ENCODE data around the gene ENAH.
"Not testable (repeated sequence)": the region's sequence is repeated elsewhere in the genome, so short reads cannot be mapped to it uniquely, and the experiment has no call there.

ENAH gene

DNA sequence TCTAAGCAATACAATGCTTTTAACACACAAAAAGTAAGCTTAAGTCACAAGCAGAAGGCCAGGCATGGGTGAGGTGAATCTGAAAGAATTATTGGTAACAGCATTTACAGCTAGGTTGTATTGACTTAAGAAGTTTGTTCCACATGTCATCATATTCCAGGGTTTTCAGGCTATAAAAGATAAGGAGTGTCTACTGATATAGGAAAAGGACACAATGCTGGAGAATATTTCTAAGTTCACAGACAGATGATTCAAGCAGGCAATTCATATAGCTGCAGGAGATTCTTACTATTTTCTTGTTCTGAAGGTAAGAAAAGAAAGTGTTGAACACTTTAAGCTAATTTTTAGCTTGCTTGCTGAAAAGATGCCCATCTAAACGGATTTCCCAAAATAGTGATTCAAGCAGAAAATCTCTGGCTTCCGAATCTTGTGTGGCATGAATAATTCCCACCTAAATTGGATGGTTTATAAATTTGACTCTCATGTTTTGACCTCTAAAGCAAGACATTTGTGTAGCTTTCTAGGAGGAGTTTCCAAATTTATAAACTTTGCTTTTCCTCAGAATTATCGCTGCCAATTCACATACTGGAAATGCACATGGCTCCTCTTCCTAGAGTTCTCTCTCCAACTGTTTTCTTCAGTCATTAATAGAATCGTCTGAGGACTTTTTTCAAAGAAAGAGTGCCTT, 129.5 kb downstream of the ENAH start:
- no peak for DNase-seq (ENCODE audit: low spot score)

GRCh38 chr1:225522588-225523262, 130.2 kb downstream of the ENAH start:
- no peak for DNase-seq (ENCODE audit: low spot score)

DNA sequence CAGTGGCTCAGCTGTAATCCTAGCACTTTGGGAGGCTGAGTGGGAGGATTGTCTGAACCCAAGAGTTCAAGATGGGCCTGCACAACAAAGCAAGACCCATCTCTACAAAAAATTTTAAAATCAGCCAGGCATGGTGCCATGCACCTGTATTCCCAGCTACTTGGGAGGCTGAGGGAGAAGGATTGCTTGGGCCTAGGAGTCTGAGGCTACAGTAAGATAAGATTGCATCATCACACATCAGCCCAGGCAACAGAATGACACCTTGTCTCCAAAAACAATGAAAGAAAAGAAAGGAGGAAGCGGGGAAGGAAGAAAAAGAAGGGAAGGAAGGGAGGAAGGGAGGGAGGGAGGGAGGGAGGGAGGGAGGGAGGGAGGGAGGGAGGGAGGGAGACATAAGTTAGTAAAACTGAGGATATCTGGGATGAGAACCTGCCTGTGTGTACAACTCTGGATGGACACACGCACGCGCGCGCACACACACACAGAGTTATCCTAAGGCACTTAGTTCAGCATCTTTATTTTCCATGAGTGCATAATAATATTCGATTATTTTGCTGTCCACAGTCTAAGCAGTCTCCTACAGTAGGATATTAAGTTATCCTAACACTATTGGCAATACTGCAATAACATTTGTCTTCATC, 132.2 kb downstream of the ENAH start:
- no peak for DNase-seq (ENCODE audit: low spot score)

DNA sequence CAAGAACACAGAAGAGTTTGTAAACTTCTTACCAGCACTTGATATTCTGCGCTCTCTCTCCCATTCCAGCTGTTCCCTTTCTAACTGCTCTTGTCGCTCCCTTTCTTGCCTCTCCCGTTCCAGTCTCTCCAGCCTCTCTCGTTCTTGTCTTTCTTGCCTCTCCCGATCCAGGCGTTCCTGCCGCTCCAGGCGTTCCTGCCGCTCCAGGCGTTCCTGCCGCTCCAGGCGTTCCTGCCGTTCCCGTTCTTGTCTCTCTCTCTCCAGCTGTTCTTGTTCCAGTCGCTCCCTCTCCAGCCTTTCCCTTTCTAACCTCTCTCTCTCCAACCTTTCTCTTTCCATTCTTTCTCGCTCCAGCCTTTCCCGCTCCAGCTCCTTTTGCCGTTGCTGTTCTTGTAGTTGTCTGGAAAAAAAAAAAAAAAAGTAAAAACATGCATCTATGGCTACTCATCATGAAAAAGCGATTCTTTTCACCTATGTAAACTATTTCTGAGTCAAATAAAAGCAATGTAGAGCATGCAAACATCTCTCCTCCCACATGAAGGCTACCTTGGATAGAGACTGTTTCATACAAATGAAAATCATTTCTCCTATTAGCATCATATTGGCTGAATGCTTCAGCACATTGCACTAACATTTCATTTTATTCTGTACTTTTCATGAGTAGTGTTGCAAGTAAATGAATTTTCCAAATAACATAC, 133.6 kb downstream of the ENAH start:
- no peak for DNase-seq (ENCODE audit: low spot score)

GRCh38 chr1:225517697-225518096, 135.2 kb downstream of the ENAH start:
- DNase-seq (ENCODE audit: low spot score), result no peak

GRCh38 chr1:225517221-225517620, 135.7 kb downstream of the ENAH start:
- no peak for DNase-seq (ENCODE audit: low spot score)

- DNase-seq (ENCODE audit: low spot score), result no peak
Measured at GRCh38 chr1:225514671-225515081, 138.2 kb downstream of the ENAH start.

GRCh38 chr1:225513576-225513975, 139.3 kb downstream of the ENAH start:
- DNase-seq (ENCODE audit: low spot score), result not testable (repeated sequence)

DNA sequence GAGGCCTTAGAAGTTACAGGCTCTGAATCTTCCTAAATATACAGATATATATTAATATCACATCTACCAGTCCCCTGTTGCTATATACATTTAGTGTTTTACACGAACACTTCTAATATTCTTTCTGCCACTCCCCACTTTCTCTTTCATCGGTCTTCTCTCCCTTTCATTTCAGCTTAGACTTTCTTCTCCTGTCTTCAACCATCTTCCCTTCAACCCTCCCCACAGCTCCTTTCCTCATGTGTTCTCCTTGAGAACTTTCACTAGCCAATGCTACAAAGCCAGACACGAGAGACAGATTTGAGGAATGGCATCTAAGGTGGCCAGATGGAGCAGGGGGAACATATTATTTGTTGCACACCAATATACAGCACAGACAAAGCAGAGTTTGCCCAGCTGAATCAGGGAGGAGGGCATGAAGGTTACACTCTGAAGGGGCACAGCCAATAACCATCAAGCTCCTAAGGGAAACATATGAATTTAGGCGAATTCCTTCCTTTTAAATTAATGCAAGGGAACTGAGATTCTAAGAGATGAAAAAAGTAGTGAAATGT, 141.0 kb downstream of the ENAH start:
- DNase-seq (ENCODE audit: low spot score), result no peak

DNA sequence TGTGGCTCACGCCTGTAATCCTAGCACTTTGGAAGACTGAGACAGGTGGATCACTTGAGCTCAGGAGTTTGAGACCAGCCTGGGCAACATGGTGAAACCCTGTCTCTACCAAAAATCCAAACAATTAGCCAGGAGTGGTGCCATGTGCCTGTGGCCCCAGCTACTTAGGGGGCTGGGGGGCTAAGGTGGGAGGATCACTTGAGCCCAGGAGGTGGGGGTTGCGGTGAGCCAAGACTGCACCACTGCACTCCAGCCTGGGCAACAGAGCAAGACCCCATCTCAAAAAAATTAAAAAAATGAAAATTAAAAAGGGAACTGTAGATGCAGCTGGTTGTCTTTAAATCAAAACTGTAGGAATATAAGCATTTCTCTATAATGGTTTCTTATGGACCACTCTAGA, 142.2 kb downstream of the ENAH start:
- DNase-seq (ENCODE audit: low spot score), result not testable (repeated sequence)

GRCh38 chr1:225509770-225510169, 143.2 kb downstream of the ENAH start:
- DNase-seq (ENCODE audit: low spot score), result no peak

- no peak for DNase-seq (ENCODE audit: low spot score)
Measured at GRCh38 chr1:225509376-225509707, 143.6 kb downstream of the ENAH start.

DNA sequence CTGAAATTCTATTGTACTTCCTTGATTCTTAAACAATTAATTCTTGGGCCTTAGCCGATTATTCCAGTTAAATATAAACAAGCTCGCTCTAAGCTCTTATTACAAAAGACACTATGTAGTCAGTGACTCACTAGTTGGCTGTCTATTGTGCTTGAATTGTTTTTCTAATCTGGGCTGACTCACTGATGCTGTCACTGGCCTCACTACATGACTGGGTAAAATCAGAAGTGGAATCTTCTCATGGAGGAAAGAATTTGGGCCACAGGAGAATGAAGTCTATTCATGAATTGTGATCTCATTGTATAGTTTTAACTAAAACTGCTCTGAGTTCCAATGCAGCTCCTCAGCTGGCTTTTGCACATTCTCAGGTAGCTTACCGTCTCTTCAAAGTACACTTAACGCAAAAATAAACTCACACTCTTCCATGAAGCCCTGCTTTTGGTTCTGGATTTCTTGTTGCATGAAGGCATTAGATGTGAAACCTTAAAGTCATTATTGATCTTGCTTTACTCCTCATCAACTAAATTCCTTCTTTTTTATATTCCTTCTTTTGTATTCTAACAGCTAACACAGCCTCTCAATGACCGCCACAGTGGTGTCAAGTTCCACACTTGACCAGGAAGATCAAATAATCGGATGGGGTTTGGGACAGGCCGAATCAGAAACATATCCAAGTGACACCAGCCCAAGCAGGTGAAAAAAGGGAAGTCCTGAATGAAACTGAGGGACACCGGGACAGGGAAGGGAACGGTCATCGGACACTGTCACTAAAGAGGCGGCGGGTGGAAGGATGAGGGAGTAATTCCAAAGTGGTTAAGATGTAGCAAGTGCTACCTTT, 144.2 kb downstream of the ENAH start:
- no peak for DNase-seq (ENCODE audit: low spot score)

- DNase-seq (ENCODE audit: low spot score), result no peak
Measured at GRCh38 chr1:225506727-225507126, 146.2 kb downstream of the ENAH start.

DNA sequence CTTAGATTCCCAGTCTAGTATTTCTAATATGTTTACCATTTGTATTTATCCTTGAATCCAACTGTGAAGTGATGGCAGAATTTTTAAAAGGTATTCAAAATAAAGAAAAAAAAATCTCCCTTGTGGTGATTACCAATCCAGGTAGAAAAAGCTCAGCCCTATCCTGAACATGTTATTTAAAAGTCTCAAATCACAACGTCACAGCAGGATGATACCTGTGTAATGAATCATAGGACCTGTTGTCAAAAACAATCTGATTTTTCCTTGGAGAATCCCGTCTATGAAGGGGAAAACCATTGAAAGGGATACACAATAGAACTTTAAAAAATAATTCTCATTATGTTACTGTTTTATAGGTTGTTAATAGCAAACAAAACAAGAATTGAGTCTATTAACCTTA, 148.1 kb downstream of the ENAH start:
- no peak for DNase-seq (ENCODE audit: low spot score)

DNA sequence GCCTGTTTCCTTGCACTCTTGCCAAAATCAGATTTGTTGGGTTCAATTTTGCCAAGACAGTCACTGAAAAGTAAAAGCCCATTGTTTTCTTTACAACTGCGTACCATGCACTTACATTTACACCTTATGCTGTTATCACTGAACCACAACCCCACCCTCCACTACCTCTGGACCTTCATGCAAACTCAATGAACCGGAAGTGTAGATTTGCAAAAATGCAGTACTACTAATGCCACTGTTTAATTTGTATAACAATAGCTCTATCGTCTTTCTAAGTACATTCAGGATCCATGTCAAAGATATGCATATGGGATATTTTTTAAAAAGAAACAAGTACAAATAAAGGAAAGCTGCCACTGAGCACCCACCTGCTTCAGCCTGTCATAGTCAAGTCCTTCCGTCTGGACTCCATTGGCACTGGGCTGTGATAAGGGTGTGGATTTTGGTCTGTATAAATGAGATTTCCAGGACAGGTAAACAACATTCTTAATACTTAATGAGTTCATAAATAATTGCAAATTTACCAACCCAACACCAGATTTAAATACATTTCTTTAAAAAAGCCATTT, 152.2 kb downstream of the ENAH start:
- DNase-seq (ENCODE audit: low spot score), result no peak

DNA sequence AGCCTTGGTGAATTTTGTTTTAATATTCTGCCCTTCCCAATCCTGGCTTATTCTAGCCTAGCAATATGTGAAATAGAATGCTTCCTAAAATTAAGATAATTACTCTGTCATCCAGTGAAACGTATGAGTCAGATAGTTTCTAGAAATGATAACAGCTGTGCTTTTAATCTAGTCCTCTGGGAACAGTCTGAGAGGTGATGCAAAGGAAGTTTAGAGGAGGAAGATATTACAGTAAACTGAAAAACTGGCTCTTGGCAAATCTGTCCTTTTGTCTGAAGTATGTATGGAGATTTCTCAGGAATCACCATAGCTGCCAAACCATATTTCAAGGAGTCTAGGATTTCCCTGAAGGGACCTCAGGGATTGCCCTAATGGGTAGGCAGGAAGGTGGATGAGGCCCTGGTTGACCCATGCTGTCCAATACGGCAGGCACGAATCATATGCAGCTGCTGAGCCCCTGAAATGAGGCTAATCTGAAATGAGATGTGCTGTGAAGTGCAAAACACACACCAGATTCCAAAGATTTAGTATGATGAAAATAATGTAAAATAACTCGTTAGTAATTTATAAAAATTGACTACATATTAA, 154.3 kb downstream of the ENAH start:
- DNase-seq (ENCODE audit: low spot score), result no peak

GRCh38 chr1:225494789-225495359, 158.0 kb downstream of the ENAH start:
- DNase-seq (ENCODE audit: low spot score), result no peak

DNA sequence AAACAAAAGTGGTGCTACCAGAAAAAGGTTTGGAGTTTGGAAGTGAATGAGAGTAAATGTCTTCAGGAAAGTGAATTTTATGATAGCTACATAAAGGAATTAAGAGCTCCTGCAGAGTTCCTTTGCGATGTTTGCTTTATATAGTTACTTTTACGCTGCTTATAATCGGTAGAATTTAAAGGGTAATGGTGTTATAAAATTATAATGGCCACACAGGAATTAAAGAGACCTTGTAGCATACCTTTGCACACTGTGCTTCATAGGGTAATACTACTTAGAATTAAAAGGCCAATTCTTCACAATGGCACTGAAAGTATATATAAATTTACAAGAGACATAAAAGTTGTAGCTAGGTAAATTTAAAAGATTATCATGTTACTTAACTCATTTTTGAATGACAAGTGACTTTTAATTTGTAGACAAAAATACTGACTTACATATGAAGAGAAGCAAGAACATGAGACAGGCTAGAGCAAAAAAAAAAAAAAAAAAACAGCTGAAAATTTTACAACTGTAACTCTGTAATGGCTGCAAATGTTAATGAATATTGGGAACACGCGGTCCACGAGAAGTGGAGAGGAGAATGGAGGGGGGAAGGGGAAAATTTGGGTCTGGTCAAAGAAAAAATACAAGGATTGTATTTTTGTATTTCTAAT, 159.2 kb downstream of the ENAH start:
- no peak for DNase-seq (ENCODE audit: low spot score)

- no peak for DNase-seq (ENCODE audit: low spot score)
Measured at GRCh38 chr1:225488676-225489075, 164.2 kb downstream of the ENAH start.

All from HuH-7.5 (cell line).